DOHH2 (cell line): ENCODE measurements around the gene SLC6A9.

Source experiments
- CTCF ChIP-seq: fragments of 200-600 bp; sonication (generic); IDR thresholded peaks from one replicate; pipeline ENCODE4 v1.5.1; 2014; ENCODE audit warnings: antibody characterized with exemption, mild to moderate bottlenecking, low read depth, low read length; ENCODE audit not compliant: poor library complexity, severe bottlenecking
- EZH2phosphoT487 ChIP-seq: fragments of 200-600 bp; sonication (generic); IDR thresholded peaks from 2 replicates; pipeline ENCODE4 v1.6.1; 2017; ENCODE audit warnings: borderline replicate concordance, mild to moderate bottlenecking, antibody characterized with exemption, low read length, moderate library complexity, mixed read lengths

GRCh38 chr1:43969416-43969745 is 61.9 kb downstream of the SLC6A9 start:
- TF ChIP-seq CTCF, result no peak
- TF ChIP-seq EZH2phosphoT487, result no peak
